GM12892 (cell line): ENCODE measurements around the gene FOXI2.

Source experiments
- POLR2A ChIP-seq: IDR thresholded peaks from 2 replicates; pipeline ENCODE4 v1.6.1; 2011; ENCODE audit warnings: low read depth, low read length, control low read depth
- POLR2AphosphoS5 ChIP-seq: IDR thresholded peaks from 2 replicates; pipeline ENCODE4 v1.6.1; 2011; ENCODE audit warnings: low read depth, low read length, control low read depth
- TAF1 ChIP-seq: IDR thresholded peaks from 2 replicates; pipeline ENCODE4 v1.6.1; 2011; ENCODE audit warnings: low read depth, mild to moderate bottlenecking, control low read depth, low read length, borderline replicate concordance

- no peak for TF ChIP-seq POLR2A
- TF ChIP-seq POLR2AphosphoS5 = no peak
- TF ChIP-seq TAF1 = no peak
Observed at GRCh38 chr10:127715782-127716378, 21.1 kb upstream of the FOXI2 start.
